GM21717 (cell line): ENCODE data around the gene PIGO.

Experiments used
- ATAC-seq: cut with Tn5 transposase; IDR thresholded peaks from one replicate; pipeline ENCODE4 v1.9.1; 2021; ENCODE audit warnings: mild to moderate bottlenecking, moderate library complexity; ENCODE audit not compliant: unreplicated experiment

The PIGO gene

DNA sequence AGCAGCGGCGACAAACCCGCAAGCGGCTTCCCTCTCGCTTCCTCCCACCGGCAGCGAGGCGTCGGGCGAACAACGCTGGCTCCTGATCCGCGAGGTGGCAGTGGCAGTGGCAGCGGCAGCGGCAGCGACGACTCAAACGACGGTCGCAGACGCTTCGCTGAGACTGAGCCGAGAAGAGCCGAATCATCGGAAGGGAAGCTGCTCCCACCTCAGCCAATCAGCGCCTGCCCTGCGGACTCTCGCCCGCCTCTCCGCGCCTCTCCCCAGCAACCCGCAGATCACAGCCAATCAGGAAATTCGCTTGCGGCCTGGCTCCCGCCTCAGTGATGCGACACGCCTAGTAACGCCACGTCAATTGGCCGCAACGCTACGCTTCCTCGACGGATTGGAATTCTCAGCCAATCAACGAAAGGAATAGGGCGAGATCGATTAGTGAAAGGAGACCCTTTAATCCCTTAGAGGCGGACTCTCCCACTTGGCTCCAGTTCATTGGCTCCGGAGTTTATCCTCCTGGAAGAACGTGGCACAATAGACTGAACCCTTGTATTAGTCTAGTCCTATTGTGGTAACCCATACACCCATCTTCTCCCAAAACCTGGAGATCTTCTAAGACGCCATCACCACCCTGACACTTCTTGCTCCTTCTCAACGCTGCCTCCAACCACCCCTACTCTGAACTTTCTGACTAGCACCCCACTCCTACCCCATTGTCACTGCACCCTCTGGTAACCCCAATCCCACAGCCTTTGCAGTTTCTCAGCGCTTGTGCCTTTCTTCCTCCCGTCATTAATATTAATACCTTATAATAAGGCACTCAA is 23.7 kb downstream of the PIGO start, which contains the start of gene VCP:
Gene VCP (minus strand): TSS at position 165 of the 818 bp plus-strand sequence. CDS start 272 bp downstream, outside the sequence.
- peak; percentile 83 for ATAC-seq

DNA sequence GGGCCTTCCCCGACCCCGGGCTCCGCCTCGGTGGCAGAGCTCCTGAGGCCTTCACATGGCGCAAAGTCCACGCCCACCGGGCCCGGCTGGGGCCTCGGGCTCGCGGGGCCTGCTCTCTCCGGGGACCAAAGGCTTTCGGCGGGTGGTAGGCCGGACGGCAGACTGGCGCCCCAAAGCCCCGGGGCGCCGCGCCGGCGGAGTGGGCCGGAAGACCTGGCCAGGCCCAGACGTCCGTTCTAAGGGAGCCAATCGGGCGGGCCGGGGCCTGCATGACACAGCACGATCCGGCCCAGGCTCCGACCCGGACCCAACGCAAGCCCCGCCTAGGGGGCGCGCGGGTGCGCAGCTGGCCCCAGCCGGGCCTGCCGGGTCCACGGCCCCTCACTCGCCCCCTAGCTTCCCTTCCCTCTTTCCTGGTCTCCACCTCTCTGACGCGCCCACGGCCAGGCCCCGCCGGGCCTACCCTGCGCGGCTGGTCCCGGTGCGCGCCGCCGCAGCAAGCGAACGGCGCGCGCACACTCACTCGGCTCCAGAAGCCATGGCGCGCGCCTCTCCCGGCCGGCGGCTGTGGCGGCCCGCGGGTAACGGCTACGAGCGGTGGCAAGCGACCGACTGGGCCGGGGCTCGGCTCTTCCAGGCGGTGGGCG is 24.5 kb downstream of the PIGO start:
- ATAC-seq, result peak; percentile 42

- no peak for ATAC-seq
Observed at GRCh38 chr9:35070823-35071813, 25.3 kb downstream of the PIGO start.

DNA sequence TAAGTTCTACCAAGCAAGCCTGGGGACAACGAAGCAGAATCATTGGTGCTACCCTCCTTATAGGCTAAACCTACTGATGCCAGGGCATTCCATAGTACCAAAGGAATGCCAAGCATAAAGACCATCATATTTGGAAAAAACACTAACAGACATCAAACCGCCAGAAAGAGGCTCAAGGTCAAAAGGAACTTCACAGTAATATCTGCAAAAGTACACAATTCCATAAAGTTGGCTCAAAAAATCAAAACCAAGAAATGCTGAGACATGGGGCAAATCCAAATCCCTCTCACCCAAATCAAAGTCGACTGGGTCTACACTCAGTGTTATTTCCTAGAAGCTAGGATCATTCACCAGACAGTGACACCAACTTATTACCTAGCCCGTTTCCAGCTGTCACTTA is 27.4 kb downstream of the PIGO start:
- no peak for ATAC-seq

GRCh38 chr9:35067056-35067455 is 29.3 kb downstream of the PIGO start:
- no peak for ATAC-seq

GRCh38 chr9:35060548-35061207 is 35.7 kb downstream of the PIGO start:
- no peak for ATAC-seq

GRCh38 chr9:35059438-35059837 is 37.0 kb downstream of the PIGO start:
- ATAC-seq, result no peak

GRCh38 chr9:35057271-35057620 is 39.1 kb downstream of the PIGO start:
- ATAC-seq, result no peak

GRCh38 chr9:35056571-35057270 is 39.7 kb downstream of the PIGO start:
- ATAC-seq, result no peak

GRCh38 chr9:35054871-35055644 is 41.3 kb downstream of the PIGO start:
- no peak for ATAC-seq

DNA sequence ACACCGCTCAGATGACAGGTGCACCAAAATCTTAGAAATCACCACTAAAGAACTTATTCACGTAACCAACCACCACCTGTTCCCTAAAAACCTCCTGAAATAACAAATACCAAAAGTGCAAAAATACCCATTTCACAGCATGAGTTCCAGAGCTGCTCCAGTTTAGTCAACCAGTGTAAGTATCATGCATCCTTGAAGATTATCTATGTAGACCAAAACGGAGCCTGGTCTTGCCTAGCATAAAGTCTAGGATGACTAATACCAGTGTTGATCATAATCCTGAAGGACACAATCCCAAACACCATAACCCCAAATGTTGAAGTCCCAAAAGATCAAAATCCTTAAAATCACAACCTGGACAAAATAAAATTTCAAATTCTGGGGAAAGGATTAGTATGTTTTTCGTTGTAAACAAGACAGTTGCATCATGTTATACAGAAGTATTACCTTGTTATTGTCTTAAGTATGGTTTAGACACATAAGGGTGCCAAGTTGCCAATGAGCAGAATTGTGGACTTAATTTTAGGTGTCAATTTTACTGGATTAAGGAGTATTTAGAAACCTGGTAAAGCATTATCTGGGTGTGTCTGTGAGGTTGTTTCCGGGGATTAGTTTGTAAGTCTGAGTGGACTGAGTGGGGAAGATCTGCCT is 42.1 kb downstream of the PIGO start:
- no peak for ATAC-seq

GRCh38 chr9:35051069-35051967 is 45.1 kb downstream of the PIGO start:
- ATAC-seq, result no peak

DNA sequence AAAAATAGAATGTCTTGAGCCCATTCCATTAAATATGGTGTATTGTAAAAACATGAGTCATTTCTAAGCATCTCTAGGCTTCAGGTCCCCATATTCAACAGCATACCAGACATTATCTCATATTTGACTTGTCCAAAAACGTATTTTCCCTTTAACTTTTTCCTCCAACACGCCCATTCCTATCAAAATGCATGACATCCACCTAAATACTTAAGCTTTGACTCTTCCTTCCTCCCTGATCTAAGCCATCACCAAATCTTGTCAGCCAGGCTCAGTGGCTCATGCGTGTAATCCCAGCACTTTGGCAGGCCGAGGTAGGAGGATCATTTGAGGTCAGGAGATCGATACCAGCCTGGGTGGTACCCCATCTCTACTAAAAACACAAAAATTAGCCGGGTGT is 47.9 kb downstream of the PIGO start:
- no peak for ATAC-seq

- ATAC-seq, result no peak
Observed at GRCh38 chr9:35044071-35044470, 52.3 kb downstream of the PIGO start.

DNA sequence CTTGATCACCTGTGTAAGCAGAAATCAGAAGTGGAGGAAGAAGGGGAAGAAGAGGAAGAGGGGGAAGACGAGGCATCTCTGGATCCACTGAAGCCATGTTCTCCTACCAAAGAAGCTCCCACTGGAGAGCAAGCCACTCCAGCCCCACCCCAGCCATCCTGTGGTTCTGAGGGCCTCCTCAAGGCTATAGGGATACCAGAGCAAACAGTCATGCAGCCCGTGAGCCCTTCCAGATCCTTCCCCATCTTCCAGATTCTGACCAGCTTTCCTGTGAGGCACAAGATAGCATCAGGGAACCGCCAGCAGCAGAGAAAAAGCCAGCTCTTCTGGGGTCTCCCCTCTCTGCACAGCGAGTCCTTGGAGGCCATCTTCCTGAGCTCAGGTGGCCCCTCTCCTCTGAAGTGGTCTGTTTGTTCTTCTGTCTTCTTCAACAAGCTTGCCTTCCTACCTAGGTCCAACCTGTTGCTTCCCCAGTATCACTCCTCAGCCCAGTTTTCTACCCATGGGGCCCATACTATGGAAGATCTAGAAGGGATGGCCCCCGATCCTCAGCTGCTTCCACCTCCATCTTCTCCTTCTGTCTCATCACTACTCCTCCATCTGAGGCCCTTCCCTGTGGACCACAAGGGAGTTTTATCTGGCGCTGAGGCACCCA is 53.4 kb downstream of the PIGO start:
- ATAC-seq, result no peak

- ATAC-seq, result no peak
Observed at GRCh38 chr9:35042081-35042604, 54.2 kb downstream of the PIGO start.
